Measurements from ENCODE around the gene SLC4A11. TPM values are rescaled to one million over a fixed set of nuclear protein-coding genes. Genes with fewer than 3 reads are reported as not detected.

The SLC4A11 gene
- total and polyA plus RNA-seq, 12 donors, result 0.06 to 1.6 (median 0.45) TPM

- no peak for TF ChIP-seq CTCF (IDR thresholded peaks at IDR 0.05)
- intact Hi-C loops (cut with DNase I), result loop anchor here in 1 of 10 donors (5.0 kb wide), 1 partner anchor 38 kb away; no protein-coding TSS in a partner anchor
- H3K4me3 ChIP-seq, result no peak overlapping the region
- no peak for DNase-seq
- H3K27ac ChIP-seq, result no peak overlapping the region
- no peak for ATAC-seq
- H3K36me3 ChIP-seq, result peaks cover 0 to 77% (median 23%) of the 10 kb centered on the region in 9 donors
- no peaks in the 10 kb centered on the region for H3K9me3 ChIP-seq
- H3K27me3 ChIP-seq, result no peaks in the 10 kb centered on the region
- 91 to 93% methylated on average over 27 of the region's 27 CpGs for WGBS, 2 donors
- H3K4me1 ChIP-seq, result peaks cover 3 to 18% (median 13%) of the 10 kb centered on the region in 9 donors
Measured at GRCh38 chr20:3199976-3200755, 38.8 kb downstream of the SLC4A11 start.

GRCh38 chr20:3199206-3199605, 39.8 kb downstream of the SLC4A11 start:
- peaks cover 3 to 14% (median 12%) of the 10 kb centered on the region in 9 donors for H3K4me1 ChIP-seq
- ATAC-seq, result no peak
- no peaks in the 10 kb centered on the region for H3K9me3 ChIP-seq
- no peak for DNase-seq
- intact Hi-C loops (cut with DNase I), result no loop called here
- WGBS, 2 donors, result 50 to 71% methylated on average over 2 of the region's 2 CpGs
- H3K36me3 ChIP-seq, result peaks cover 0 to 87% (median 33%) of the 10 kb centered on the region in 9 donors
- no peak for TF ChIP-seq CTCF (IDR thresholded peaks at IDR 0.05)
- H3K4me3 ChIP-seq, result no peak overlapping the region
- no peak overlapping the region for H3K27ac ChIP-seq
- no peaks in the 10 kb centered on the region for H3K27me3 ChIP-seq

- DNase-seq (no peak), ATAC-seq (no peak)
- WGBS, 2 donors, result 93 to 95% methylated on average over 7 of the region's 7 CpGs
- Histone ChIP-seq H3K9me3 (no peaks in the 10 kb centered on the region), H3K36me3 (peaks cover 0 to 100% (median 56%) of the 10 kb centered on the region in 9 donors), H3K27me3 (no peaks in the 10 kb centered on the region), H3K4me1 (no peaks in the 10 kb centered on the region), H3K4me3 (no peak overlapping the region), H3K27ac (no peak overlapping the region)
- TF ChIP-seq CTCF (IDR thresholded peaks at IDR 0.05), result no peak
- intact Hi-C loops (cut with DNase I), result no loop called here
Measured at GRCh38 chr20:3195590-3196237, 43.3 kb downstream of the SLC4A11 start.

GRCh38 chr20:3194617-3195280, 44.2 kb downstream of the SLC4A11 start:
- WGBS, 2 donors, result 90 to 95% methylated on average over 10 of the region's 10 CpGs
- intact Hi-C loops (cut with DNase I), result no loop called here
- DNase-seq, result no peak
- Histone ChIP-seq H3K36me3 (peaks cover 0 to 100% (median 52%) of the 10 kb centered on the region in 9 donors), H3K4me1 (no peaks in the 10 kb centered on the region), H3K9me3 (no peaks in the 10 kb centered on the region), H3K27ac (no peak overlapping the region), H3K27me3 (no peaks in the 10 kb centered on the region), H3K4me3 (no peak overlapping the region)
- no peak for TF ChIP-seq CTCF (IDR thresholded peaks at IDR 0.05)
- no peak for ATAC-seq
